WERI-Rb-1 (cell line): ENCODE results near the gene PDCD1.

Experiments
- DNase-seq: peaks from one replicate; pipeline ENCODE4 v3.0.0-alpha.2; 2020
- H3K27ac ChIP-seq: fragments of 250-450 bp; sonication (Bioruptor Pico); 2 replicates; pipeline ENCODE4 v1.5.1; 2020; ENCODE audit warnings: mild to moderate bottlenecking, moderate library complexity
- H3K27me3 ChIP-seq: fragments of 250-450 bp; sonication (Bioruptor Pico); 2 replicates; pipeline ENCODE4 v1.5.1; 2021; ENCODE audit warnings: mild to moderate bottlenecking, low read depth, moderate library complexity; ENCODE audit not compliant: insufficient read depth, severe bottlenecking
- H3K36me3 ChIP-seq: fragments of 250-450 bp; sonication (Bioruptor Pico); 2 replicates; pipeline ENCODE4 v1.5.1; 2020; ENCODE audit warnings: mild to moderate bottlenecking, moderate library complexity
- H3K4me3 ChIP-seq: 2 replicates; pipeline ENCODE4 v1.5.1; 2011; ENCODE audit warnings: low read depth, mild to moderate bottlenecking, control low read depth, low read length
- H3K9me3 ChIP-seq: fragments of 250-450 bp; sonication (Bioruptor Pico); 2 replicates; pipeline ENCODE4 v1.5.1; 2021; ENCODE audit warnings: mild to moderate bottlenecking, moderate library complexity; ENCODE audit not compliant: severe bottlenecking
- CTCF ChIP-seq: IDR thresholded peaks from 2 replicates; pipeline ENCODE4 v1.5.1; 2011; ENCODE audit warnings: low read depth, mild to moderate bottlenecking, control low read depth, inconsistent platforms, low read length

The PDCD1 gene

GRCh38 chr2:241866790-241867645 lies 8.3 kb upstream of the PDCD1 start:
- no peaks in the 10 kb centered on the region for H3K9me3 ChIP-seq
- no peak for TF ChIP-seq CTCF
- H3K36me3 ChIP-seq: no peaks in the 10 kb centered on the region
- H3K27me3 ChIP-seq: no peaks in the 10 kb centered on the region
- no peak overlapping the region for H3K4me3 ChIP-seq
- H3K27ac ChIP-seq: no peak overlapping the region
- DNase-seq: no peak

- H3K27me3 ChIP-seq: no peaks in the 10 kb centered on the region
- no peaks in the 10 kb centered on the region for H3K9me3 ChIP-seq
- no peak overlapping the region for H3K4me3 ChIP-seq
- no peak for DNase-seq
- no peak for TF ChIP-seq CTCF
- no peak overlapping the region for H3K27ac ChIP-seq
- H3K36me3 ChIP-seq: no peaks in the 10 kb centered on the region
These were observed 7.5 kb upstream of the PDCD1 start for GRCh38 chr2:241865957-241866789.

- Histone ChIP-seq H3K4me3 (no peak overlapping the region), H3K9me3 (no peaks in the 10 kb centered on the region), H3K27me3 (no peaks in the 10 kb centered on the region), H3K36me3 (no peaks in the 10 kb centered on the region), H3K27ac (no peak overlapping the region)
- no peak for DNase-seq
- TF ChIP-seq CTCF: no peak
These were observed 6.8 kb upstream of the PDCD1 start for GRCh38 chr2:241865416-241865956.

GRCh38 chr2:241864850-241865213 lies 6.1 kb upstream of the PDCD1 start:
- Histone ChIP-seq H3K9me3 (no peaks in the 10 kb centered on the region), H3K4me3 (no peak overlapping the region), H3K27me3 (no peaks in the 10 kb centered on the region), H3K36me3 (no peaks in the 10 kb centered on the region), H3K27ac (no peak overlapping the region)
- TF ChIP-seq CTCF: no peak
- no peak for DNase-seq

- Histone ChIP-seq H3K27ac (no peak overlapping the region), H3K9me3 (no peaks in the 10 kb centered on the region), H3K27me3 (no peaks in the 10 kb centered on the region), H3K4me3 (no peak overlapping the region), H3K36me3 (no peaks in the 10 kb centered on the region)
- no peak for DNase-seq
- no peak for TF ChIP-seq CTCF
These were observed 5.6 kb upstream of the PDCD1 start for GRCh38 chr2:241864168-241864849.
